Subcutaneous abdominal adipose tissue (tissue), 5 donors: ENCODE measurements around the gene EVPLL.
A peak's percentile ranks its signal among the peaks of the same experiment; 100 is the strongest.
"Not testable (repeated sequence)": the region's sequence is repeated elsewhere in the genome, so short reads cannot be mapped to it uniquely, and the experiment has no call there.

ENCODE experiments used
- H3K27ac ChIP-seq: one replicate; pipeline ENCODE4 v1.7.0; 2013; ENCODE audit warnings: low read depth, mild to moderate bottlenecking, inconsistent platforms, low read length, moderate library complexity
- H3K27me3 ChIP-seq, 5 donors: one replicate each; pipeline ENCODE4 v1.7.0; 2013; ENCODE audit warnings: low read length in 5 of 5, inconsistent platforms in 1 of 5; ENCODE audit not compliant: control insufficient read depth in 5 of 5, insufficient read depth in 4 of 5
- H3K36me3 ChIP-seq, 5 donors: one replicate each; pipeline ENCODE4 v1.7.0; 2013; ENCODE audit warnings: low read length in 5 of 5; ENCODE audit not compliant: control insufficient read depth in 5 of 5, insufficient read depth in 5 of 5
- H3K4me1 ChIP-seq, 5 donors: one replicate each; pipeline ENCODE4 v1.7.0; 2013; ENCODE audit warnings: low read length in 5 of 5, mild to moderate bottlenecking in 3 of 5, moderate library complexity in 1 of 5; ENCODE audit not compliant: control insufficient read depth in 5 of 5, insufficient read depth in 5 of 5
- H3K4me3 ChIP-seq, 5 donors: one replicate each; pipeline ENCODE4 v1.7.0; 2013; ENCODE audit warnings: low read length in 5 of 5, low read depth in 1 of 5
- H3K9ac ChIP-seq, 5 donors: one replicate each; pipeline ENCODE4 v1.7.0; 2013; ENCODE audit warnings: low read length in 5 of 5, mild to moderate bottlenecking in 4 of 5, moderate library complexity in 3 of 5
- H3K9me3 ChIP-seq, 5 donors: one replicate each; pipeline ENCODE4 v1.7.0; 2013; ENCODE audit warnings: low read length in 5 of 5; ENCODE audit not compliant: control insufficient read depth in 5 of 5
- donor health status: healthy.
- donor health status: healthy.
- donor health status: healthy.
- donor health status: healthy.
- donor health status: healthy.

Gene EVPLL

DNA sequence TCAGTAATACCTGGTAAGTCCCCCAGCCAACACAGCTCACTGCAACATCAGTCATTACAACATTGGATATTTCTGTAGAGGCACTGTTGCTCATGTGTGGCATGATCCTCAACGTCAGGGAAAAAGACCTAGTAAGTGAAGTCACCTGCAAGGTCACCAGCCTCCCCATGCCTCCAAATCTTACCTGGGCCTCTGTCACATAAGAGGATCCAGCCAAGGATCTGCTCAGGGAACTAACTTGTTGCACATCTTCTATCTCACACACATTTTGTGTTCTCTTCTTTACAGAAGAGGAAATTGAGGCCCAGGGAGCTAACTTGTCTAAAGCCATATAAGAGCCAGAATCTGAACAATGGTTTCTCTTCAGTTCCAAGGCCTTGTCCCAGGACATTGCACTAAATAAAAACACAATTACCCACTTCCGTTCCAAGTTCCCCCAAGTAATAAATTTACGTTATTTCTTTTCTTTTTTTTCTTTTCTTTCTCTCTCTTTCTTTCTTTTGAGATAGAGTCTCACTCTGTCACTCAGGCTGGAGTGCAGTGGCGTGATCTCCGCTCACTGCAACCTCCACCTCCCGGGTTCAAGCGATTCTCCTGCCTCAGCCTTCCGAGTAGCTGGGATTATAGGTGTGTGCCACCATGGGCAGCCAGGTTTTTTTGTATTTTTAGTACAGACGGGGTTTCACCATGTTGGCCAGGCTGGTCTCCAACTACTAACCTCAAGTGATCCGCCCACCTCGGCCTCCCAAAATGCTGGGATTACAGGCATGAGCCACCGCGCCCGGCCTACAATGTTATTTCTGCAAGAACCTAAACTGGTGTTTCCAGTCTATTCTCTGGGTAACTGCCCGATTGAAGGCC lies 15.5 kb upstream of the EVPLL start:
- Histone ChIP-seq H3K9me3 (no peaks in the 10 kb centered on the region), H3K27ac (peak overlapping the region; percentile 96), H3K9ac (peak overlapping the region; percentile 46 to 93 (median 79)), H3K36me3 (peaks cover 0 to 7% (median 2%) of the 10 kb centered on the region in 5 donors), H3K4me1 (peaks cover 1 to 44% (median 33%) of the 10 kb centered on the region in 5 donors), H3K4me3 (peak overlapping the region; percentile 73 to 86 (median 83)), H3K27me3 (no peaks in the 10 kb centered on the region)

DNA sequence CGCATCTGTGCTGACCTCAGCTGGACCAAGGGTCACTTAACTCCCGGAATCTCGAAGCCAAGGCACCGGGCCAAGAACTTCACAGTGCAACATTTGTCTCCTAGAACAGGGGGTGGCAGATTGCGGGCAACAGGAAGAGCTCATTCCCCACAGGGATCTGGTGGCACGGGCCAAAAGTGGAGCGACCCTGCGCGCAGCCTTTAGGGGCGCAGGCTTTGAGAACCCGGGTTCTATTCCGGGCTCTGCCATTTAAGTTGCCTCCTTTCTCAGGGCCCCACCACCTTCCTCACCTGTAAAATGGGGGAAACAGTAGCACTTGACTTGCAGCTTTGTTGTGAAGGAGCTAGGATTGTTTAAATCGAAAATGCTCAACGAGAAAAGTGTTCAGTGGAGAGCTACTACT lies 14.9 kb upstream of the EVPLL start:
- Histone ChIP-seq H3K27me3 (no peaks in the 10 kb centered on the region), H3K4me3 (peak overlapping the region; percentile 73 to 86 (median 83)), H3K9ac (peak overlapping the region; percentile 79 to 93 (median 89)), H3K27ac (peak overlapping the region; percentile 96), H3K4me1 (peaks cover 1 to 38% (median 27%) of the 10 kb centered on the region in 5 donors), H3K9me3 (no peaks in the 10 kb centered on the region), H3K36me3 (peaks cover 0 to 7% (median 2%) of the 10 kb centered on the region in 5 donors)

DNA sequence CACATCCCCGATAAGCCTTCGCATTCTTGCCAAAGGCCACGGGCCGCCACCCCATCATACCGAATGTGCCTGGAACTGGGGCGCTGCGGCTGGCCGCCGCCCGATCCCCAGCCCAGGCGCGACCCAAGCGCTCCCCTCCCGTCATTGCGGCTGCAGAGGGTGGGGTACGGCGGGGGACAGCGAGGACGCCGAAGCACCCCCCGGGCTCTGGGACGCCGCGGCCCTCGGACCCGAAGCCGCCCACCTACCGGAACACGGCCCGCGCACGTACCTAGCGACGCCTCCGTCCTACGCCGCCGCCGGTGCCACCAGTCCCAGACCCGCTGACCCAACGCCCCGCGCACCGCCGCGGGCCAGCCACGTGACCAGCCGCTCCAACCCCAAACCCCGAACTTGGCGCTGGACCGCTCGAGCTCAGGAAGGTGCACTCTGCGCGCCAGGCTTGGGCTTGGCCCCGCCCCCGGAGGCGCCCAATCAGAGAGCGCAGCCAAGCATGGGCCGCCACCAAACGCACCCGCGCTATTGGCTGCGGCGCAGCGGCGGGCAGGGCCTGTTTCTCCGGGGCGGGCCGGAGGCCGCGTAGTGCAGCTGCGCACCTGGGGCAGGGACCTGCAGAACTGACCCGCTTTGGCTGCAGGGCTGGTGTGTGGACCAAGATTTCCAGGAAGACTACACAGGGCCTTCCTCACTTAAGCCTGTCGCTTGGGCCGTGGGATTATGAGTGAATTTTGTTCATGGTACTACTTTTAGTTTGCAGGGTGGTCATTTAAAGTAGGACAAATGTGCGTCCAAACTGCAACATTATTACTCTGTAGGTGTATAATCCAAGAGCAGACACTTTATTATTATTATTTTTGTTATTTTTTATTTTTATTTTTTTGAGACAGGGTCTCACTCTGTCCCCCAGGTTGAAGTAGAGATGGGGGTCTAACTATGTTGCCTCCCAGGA lies 14.2 kb upstream of the EVPLL start, which contains the start of gene SHMT1:
SHMT1 (minus strand) TSS at position 450 of the 949 bp plus-strand sequence. CDS start 7,569 bp downstream, outside the sequence.
- Histone ChIP-seq H3K9ac (peak within 1 kb of the TSS; percentile 79 to 93 (median 89)), H3K27me3 (no peaks in the 10 kb centered on the region), H3K9me3 (no peaks in the 10 kb centered on the region), H3K4me1 (peaks cover 1 to 36% (median 27%) of the 10 kb centered on the region in 5 donors), H3K4me3 (peak within 1 kb of the TSS; percentile 73 to 86 (median 83)), H3K36me3 (peaks cover 0 to 5% (median 1%) of the 10 kb centered on the region in 5 donors), H3K27ac (peak within 1 kb of the TSS; percentile 96)

DNA sequence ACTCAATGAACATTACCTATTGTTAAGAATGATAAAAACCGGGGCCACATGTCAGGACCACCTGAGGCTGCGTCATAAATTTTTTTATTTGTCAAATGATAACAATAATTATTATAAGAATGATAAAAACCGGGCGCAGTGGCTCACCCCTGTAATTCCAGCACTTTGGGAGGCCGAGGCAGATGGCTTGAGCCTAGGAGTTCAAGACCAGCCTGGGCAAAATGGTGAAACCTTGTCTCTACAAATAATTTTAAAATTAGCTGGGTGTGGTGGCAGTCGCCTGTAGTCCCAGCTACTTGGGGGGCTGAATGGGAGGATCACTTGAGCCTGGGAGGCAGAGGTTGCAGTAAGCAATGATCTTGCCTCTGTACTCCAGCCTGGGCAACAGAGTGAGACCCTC lies 13.4 kb upstream of the EVPLL start:
- Histone ChIP-seq H3K27me3 (no peaks in the 10 kb centered on the region), H3K4me3 (no peak overlapping the region), H3K9ac (no peak overlapping the region), H3K9me3 (no peaks in the 10 kb centered on the region), H3K36me3 (no peaks in the 10 kb centered on the region), H3K4me1 (peaks cover 1 to 34% (median 27%) of the 10 kb centered on the region in 5 donors), H3K27ac (no peak overlapping the region)

DNA sequence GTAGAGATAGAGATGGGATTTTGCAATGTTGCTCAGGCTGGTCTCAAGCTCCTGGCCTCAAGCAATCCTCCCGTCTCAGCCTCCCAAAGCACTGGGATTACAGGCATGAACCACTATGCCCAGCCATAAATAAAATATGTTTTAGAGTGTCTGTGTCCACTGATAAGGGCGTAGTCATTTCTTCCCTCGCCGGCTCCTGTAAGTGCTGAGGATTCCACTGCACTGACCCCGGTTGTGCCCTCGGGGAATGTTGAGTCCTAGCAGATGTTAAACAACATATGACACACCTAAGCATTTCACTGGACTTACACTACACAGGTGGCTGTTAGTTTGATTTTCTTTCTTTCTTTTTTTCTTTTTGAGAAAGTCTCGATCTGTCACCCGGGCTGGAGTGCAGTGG lies 8.6 kb upstream of the EVPLL start:
- Histone ChIP-seq H3K36me3 (no peaks in the 10 kb centered on the region), H3K27ac (no peak overlapping the region), H3K9ac (no peak overlapping the region), H3K9me3 (no peaks in the 10 kb centered on the region), H3K4me1 (peaks cover 0 to under 1% (median 0%) of the 10 kb centered on the region in 5 donors), H3K4me3 (no peak overlapping the region), H3K27me3 (no peaks in the 10 kb centered on the region)

DNA sequence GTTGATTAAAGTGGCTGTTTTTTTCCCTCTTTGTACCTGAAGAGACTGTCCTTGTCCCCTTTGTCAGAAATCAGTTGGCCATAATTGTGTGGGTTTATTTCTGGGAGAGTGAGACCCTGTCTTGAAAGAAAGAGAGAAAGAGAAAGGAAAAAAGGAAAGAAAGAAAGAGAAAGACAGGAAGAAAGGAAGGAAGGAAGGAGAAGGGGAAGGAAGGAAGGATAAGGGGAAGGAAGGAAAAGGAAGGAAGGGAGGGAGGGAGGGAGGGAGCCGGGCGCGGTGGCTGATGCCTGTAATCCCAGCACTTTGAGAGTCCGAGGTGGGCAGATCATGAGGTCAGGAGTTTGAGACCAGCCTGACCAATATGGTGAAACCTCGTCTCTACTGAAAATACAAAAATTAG lies 6.8 kb upstream of the EVPLL start:
- H3K27me3 ChIP-seq, result no peaks in the 10 kb centered on the region
- H3K27ac ChIP-seq, result no peak overlapping the region
- H3K36me3 ChIP-seq, result no peaks in the 10 kb centered on the region
- H3K4me1 ChIP-seq, result no peaks in the 10 kb centered on the region
- no peak overlapping the region for H3K4me3 ChIP-seq
- peaks cover 0 to 6% (median 5%) of the 10 kb centered on the region in 5 donors for H3K9me3 ChIP-seq
- no peak overlapping the region for H3K9ac ChIP-seq

GRCh38 chr17:18371455-18371854 lies 6.1 kb upstream of the EVPLL start:
- H3K27me3 ChIP-seq, result no peaks in the 10 kb centered on the region
- H3K4me3 ChIP-seq, result no peak overlapping the region
- H3K4me1 ChIP-seq, result no peaks in the 10 kb centered on the region
- peaks cover 0 to 6% (median 5%) of the 10 kb centered on the region in 5 donors for H3K9me3 ChIP-seq
- H3K36me3 ChIP-seq, result no peaks in the 10 kb centered on the region
- no peak overlapping the region for H3K27ac ChIP-seq
- H3K9ac ChIP-seq, result no peak overlapping the region

DNA sequence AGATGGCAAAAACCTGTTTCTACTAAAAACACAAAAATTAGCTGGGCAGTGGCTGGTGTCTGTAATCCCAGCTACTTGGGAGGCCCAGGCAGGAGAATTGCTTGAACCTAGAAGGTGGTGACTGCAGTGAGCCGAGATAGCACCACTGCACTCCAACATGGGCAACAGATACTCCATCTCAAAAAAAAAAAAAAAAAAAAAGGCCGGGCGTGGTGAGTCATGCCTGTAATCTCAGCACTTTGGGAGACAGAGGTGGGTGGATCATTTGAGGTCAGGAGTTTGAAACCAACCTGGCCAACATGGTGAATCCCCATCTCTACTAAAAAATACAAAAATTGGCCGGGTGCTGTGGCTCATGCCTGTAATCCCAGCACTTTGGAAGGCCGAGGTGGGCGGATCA lies 4.4 kb upstream of the EVPLL start:
- H3K36me3 ChIP-seq, H3K9me3 ChIP-seq, H3K4me3 ChIP-seq, H3K27ac ChIP-seq, H3K27me3 ChIP-seq, H3K9ac ChIP-seq: not testable (repeated sequence)
- peaks cover 2 to 12% (median 11%) of the 10 kb centered on the region in 5 donors for H3K4me1 ChIP-seq

DNA sequence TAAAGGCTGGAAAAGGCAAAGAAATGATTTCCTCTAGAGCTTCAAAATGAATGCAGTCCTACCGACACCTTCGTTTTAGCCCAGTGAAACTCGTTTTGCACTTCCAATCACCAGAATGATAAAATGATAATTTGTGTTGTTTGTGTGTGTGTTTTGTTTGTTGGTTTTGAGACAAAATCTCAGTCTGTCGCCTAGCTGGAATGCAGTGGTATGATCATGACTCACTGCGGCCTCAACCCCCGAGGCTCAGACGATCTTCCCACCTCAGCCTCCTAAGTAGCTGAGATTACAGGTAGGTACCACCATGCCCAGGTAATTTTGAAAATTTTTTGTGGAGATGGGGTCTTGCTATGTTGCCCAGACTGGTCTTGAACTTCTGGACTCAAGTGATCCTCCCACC lies 3.4 kb upstream of the EVPLL start:
- no peaks in the 10 kb centered on the region for H3K27me3 ChIP-seq
- H3K4me1 ChIP-seq, result peaks cover 2 to 16% (median 12%) of the 10 kb centered on the region in 5 donors
- H3K36me3 ChIP-seq, result no peaks in the 10 kb centered on the region
- H3K9ac ChIP-seq, result no peak overlapping the region
- H3K9me3 ChIP-seq, result peaks cover 0 to 6% (median 5%) of the 10 kb centered on the region in 5 donors
- no peak overlapping the region for H3K4me3 ChIP-seq
- no peak overlapping the region for H3K27ac ChIP-seq
